Coronary artery (tissue), 2 donors: ENCODE results near the gene EEF1A2.

Experiments
- DNase-seq: peaks from one replicate; pipeline ENCODE4 v3.0.0-alpha.2; 2017; ENCODE audit warnings: low spot score
- H3K27ac ChIP-seq, 2 donors: fragments of 200-600 bp; sonication (generic); one replicate each; pipeline ENCODE4 v1.5.1; 2016 to 2019
- H3K4me3 ChIP-seq: fragments of 200-600 bp; sonication (generic); 2 replicates; pipeline ENCODE4 v1.5.1; 2016; ENCODE audit warnings: mild to moderate bottlenecking, moderate library complexity
- TF ChIP-seq, protein P1 (sequence below): fragments of 200-600 bp; sonication (generic); IDR thresholded peaks from one replicate; pipeline ENCODE4 v1.5.1; 2019; ENCODE audit warnings: antibody characterized with exemption

The EEF1A2 gene

DNA sequence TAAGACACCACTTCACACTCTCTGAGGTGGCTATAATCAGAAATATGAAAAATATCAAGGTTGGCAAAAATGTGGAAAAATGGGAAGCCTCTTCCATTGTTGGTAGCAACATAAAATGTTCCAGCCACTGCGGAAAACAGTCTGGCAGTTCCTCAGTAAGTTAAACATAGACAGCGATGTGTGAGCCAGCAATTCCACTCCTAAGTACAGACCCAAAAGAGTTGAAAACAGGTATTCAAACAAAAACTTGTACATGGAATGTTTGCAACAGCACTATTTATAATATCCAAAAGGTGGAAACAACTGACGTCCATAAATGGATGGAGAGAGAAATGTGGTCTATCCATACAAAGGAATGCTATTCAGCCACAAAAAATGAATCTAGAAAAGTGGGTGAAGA, 14.3 kb upstream of the EEF1A2 start:
- DNase-seq, result no peak
- no peak overlapping the region for H3K4me3 ChIP-seq
- no peak overlapping the region for H3K27ac ChIP-seq
- TF ChIP-seq, protein P1, sequence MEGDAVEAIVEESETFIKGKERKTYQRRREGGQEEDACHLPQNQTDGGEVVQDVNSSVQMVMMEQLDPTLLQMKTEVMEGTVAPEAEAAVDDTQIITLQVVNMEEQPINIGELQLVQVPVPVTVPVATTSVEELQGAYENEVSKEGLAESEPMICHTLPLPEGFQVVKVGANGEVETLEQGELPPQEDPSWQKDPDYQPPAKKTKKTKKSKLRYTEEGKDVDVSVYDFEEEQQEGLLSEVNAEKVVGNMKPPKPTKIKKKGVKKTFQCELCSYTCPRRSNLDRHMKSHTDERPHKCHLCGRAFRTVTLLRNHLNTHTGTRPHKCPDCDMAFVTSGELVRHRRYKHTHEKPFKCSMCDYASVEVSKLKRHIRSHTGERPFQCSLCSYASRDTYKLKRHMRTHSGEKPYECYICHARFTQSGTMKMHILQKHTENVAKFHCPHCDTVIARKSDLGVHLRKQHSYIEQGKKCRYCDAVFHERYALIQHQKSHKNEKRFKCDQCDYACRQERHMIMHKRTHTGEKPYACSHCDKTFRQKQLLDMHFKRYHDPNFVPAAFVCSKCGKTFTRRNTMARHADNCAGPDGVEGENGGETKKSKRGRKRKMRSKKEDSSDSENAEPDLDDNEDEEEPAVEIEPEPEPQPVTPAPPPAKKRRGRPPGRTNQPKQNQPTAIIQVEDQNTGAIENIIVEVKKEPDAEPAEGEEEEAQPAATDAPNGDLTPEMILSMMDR, result no peak

DNA sequence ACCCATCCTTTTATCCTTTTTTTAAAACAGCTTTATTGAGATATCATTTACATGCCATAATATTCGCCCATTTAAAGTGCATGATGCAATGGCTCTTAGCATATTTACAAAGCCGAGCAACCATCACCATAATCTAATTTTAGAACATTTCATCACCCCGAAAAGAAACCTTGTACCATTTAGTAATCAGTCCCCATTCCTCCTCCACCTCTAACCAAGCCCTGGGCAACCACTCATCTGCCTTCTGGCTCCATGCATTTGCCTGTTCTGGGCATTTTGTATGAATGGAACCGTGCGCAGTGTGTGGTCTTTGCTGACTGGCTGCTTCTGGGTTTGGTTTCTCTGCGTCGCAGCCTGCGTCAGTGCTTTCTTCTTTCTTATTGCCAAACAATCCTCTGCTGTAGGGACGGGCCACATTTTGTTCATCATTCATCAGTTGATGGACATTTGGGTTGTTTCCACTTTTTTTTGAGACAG, 10.2 kb upstream of the EEF1A2 start:
- Histone ChIP-seq H3K4me3 (no peak overlapping the region), H3K27ac (no peak overlapping the region)
- TF ChIP-seq, protein P1, result no peak
- no peak for DNase-seq

DNA sequence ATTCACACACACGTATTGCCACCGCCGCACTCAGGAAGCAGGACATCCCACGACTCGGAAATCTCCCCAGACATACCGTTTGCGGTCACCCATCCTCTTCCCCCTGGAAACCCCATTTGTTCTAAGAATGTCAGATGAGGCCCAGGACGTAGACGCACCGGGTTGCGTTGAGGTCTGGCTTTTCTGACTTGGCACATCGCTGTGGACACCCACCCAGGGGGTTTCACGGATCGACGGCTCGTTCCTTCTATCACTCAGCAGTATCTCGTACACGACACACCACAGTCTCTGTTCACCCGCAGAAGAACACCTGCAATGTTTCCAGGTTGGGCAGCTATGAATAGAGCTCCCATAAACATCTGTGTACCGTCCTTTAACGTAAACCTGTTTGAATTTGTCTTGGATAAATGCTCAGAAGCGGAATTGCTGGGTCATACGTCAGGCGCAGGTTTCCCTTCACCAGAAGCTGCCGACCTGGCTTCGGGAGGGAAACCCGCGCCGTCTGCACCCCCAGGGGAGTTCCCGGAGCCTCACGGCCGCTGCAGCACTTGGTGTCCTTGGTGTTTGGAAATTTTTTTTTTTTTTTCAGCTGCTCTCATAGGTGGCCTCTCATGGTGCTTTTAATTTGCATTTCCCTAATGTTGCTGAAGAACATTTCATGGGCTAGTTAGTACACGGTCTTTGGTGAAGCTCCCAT, 9.3 kb upstream of the EEF1A2 start:
- DNase-seq, result no peak
- H3K27ac ChIP-seq, result no peak overlapping the region
- TF ChIP-seq, protein P1, result no peak
- H3K4me3 ChIP-seq, result no peak overlapping the region

DNA sequence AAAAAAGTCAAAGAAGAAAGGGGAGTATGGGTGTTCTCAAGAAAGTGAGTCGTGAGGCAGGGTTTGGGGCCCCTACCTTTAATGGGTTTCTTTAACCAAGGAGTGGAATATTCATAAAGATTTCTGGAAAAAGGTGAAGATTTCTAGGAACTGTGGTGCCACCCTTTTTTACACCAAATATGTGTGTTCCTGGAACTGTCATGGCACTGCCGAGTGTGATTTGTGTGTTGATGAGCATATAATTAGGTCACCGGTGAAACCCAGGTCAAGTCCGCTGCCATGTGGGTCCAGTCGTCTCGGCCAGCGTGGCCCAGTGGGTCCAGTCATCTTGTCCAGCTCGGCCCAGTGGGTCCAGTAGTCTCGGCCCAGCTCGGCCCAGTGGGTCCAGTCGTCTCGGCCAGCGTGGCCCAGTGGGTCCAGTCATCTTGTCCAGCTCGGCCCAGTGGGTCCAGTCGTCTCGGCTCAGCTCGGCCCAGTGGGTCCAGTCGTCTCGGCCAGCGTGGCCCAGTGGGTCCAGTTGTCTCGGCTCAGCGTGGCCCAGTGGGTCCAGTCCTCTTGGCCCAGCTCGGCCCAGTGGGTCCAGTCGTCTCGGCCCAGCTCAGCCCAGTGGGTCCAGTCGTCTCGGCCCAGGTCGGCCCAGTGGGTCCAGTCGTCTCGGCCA, 8.3 kb upstream of the EEF1A2 start:
- Histone ChIP-seq H3K4me3 (no peak overlapping the region), H3K27ac (no peak overlapping the region)
- TF ChIP-seq, protein P1, result no peak
- no peak for DNase-seq

DNA sequence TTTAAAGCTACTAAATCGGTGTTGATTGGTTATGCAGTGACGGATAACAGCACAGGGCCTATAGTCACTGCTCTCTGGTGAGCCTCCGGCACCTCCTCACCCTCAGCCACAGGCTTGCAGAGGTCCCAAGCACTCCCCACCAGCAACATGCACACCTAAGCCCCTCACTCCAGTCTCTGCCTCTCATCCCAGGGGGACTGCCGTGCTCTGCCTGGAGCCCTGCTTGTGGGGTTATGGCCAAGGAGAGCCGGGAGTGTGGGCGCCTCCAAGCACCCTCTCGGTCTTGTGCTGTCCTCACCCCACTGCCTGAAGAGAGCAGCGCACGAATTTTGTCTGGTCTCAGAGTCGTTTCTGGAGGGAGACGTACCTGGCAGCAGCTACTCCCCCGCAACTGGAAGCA, 6.8 kb upstream of the EEF1A2 start:
- H3K27ac ChIP-seq, result no peak overlapping the region
- H3K4me3 ChIP-seq, result no peak overlapping the region
- TF ChIP-seq, protein P1, result no peak
- no peak for DNase-seq

DNA sequence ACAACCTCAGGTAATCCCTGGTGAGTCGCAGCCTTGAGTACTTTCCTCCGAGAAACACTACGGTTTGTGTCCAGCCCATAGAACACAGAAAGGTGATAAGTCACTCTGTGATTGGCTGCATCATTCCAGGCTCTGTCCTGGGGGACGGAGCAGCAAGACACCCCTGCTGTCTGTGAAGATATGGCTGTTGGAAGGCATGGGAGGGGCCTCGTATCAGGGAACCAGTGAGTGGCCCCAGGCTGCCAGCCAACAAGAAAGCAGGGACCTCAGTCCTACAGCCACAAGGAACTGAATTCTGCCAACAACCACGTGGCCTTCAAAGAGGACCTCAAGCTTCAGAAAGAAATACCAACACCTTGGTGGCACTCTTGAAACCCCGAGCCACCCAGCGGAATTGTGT, 6.4 kb upstream of the EEF1A2 start:
- DNase-seq, result no peak

More for the DNA sequence above, 6.4 kb upstream of the EEF1A2 start:
- Histone ChIP-seq H3K4me3 (no peak overlapping the region), H3K27ac (no peak overlapping the region)
- TF ChIP-seq, protein P1, result no peak
